ENCODE results near the gene RDH13.
A peak's percentile ranks its signal among the peaks of the same experiment; 100 is the strongest.
"Not testable (repeated sequence)": the region's sequence is repeated elsewhere in the genome, so short reads cannot be mapped to it uniquely, and the experiment has no call there.

The RDH13 gene

GRCh38 chr19:55075371-55075998 lies 12.5 kb upstream of the RDH13 start, which contains the start of gene EPS8L1:
Gene EPS8L1 (plus strand): TSS chr19:55075869. CDS start chr19:55076445, 576 bp downstream.
- no peak for DNase-seq

DNA sequence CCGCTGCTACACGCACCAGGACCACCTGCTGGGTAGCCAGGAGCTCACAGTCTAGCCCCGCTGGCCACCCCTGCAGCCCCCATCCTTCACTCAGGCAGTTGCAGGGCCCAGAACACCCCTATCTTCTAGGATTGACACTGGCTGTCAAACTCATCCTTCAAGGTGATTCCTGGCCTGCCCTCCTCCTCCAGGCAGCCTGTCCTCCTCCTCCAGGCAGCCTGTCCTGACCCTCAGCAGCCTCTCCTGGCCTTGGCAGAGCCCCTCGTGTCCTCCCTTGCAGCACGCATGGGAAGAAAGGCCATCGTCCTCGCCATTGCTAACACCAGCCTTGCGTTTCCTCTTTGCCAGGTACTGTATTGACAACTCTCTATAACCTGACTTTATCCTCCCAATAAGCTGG lies 9.0 kb upstream of the RDH13 start:
- DNase-seq: no peak

GRCh38 chr19:55071129-55071502 lies 8.2 kb upstream of the RDH13 start:
- no peak for DNase-seq

- DNase-seq: no peak
These were observed 7.6 kb upstream of the RDH13 start for GRCh38 chr19:55070466-55071128.

DNA sequence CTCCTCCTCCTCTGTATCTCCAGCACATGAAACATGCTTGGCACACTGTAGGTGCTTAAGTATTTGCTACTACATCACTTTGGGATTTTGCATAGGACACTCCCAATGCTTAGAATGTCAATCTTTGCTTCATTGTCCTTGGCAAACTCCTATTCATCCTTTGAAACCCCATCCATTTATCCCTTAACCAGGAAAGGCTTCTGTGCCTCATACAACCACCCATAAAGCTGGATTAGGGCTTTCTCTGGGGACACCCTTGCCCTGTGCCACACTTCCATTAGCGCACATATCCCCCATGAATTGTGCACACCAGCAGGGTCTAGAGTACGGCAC lies 6.9 kb upstream of the RDH13 start:
- DNase-seq: no peak

DNA sequence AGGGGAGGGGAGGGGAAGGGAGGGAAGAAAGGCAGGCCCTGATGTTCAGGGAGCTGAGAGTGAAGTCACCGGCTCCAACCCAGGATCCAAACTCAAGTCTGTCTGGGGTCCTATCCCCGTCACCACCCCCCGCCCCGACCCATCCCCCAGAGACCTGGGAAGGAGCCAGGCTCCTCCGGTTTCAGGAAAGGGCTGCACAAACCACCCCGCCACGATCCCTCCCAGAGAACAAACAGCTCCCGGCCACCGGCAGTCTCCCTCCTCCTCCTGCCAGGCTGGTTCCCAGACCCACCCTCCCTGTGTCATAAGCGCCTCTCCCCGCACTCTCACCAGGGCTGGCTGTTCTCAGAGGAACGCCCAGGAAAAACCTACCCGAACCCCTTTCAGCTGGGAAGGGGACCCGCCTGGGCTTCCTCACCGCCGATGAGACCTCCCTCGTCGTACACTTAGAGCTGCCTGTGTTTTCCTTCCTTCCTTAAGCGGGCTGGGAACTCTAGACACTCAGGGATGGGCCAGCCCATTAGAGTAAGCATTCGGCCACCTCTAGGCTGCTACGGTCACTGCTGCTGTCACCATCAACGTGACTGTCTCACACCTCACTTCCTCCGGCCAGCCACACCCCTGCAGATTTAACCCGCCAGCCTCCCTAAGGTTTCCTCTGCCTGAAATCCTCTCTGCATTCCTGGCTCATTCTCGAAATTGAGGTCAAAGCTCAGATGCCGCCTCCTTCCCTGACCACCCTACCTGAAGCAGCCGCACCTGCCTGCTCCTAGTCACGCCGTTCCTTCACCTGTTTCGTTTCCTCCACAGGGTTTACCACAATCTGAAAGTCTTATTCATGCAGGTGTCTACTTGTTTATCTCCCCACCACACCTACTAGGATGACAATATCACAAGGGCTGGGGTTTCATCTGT lies 6.3 kb upstream of the RDH13 start:
- peak; percentile 29 for DNase-seq

- no peak for DNase-seq
These were observed 4.9 kb upstream of the RDH13 start for GRCh38 chr19:55067869-55068268.

DNA sequence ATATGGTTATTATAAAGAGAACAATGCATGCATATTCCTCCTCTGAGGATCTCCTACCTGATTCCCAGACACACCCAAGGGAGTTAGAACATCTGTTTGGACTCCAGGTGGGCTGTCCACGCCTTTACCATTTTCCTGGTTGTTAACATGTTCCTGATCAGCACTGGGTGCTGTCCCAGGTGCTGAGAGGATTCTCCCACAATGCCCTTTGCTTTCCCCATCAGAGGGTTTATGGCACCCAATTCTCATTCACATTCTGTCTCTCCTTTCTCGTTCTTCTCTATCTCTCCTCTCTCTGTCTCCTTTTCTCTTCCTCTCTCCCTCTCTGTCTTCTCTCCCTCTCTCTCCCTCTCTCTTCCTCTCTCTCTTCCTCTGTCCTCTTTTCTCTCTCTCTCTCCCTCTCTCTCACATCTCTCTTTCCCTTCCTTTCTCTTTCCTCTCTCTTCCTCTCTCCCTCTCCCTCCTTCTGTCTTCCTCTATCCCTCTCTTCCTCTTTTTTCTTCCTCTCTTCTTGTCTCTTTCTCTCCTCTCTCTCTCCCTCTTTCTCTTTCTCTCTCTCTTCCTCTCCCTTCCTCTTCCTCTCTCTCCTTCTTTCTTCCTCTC lies 3.3 kb upstream of the RDH13 start:
- DNase-seq: no peak

DNA sequence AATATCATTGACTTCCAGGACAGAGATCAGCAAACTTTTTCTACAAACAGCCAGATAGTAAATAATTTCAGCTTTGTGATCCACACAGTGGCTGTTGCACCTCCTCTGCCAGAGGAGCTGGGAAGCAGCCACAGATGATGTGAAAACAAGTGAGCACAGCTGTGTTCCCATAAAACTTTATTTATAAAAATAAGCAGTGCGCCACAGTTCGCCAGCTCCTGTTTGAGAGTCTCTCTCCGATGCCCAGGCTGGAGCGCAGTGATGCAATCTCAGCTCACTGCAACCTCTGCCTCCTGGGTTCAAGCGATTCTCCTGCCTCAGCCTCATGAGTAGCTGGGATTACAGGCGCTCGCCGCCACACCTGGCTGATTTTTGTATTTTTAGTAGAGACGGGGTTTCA lies 2.6 kb upstream of the RDH13 start:
- DNase-seq: not testable (repeated sequence)

GRCh38 chr19:55063492-55063843 lies 520 bp upstream of the RDH13 start:
- DNase-seq: no peak

DNA sequence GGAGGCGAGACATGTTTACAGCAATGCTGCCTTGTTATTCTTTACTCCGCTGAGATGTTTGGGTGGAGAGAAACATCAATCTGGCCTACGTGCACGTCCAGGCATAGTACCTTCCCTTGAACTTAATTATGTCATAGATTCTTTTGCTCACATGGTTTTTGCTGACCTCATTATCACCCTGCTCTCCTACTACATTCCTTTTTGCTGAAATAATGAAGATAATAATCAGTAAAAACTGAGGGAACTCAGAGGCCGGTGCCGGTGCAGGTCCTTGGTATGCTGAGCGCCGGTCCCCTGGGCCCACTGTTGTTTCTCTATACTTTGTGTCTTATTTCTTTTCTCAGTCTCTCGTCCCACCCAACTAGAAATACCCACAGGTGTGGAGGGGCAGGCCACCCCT lies 2.7 kb downstream of the RDH13 start:
- DNase-seq: not testable (repeated sequence)

DNA sequence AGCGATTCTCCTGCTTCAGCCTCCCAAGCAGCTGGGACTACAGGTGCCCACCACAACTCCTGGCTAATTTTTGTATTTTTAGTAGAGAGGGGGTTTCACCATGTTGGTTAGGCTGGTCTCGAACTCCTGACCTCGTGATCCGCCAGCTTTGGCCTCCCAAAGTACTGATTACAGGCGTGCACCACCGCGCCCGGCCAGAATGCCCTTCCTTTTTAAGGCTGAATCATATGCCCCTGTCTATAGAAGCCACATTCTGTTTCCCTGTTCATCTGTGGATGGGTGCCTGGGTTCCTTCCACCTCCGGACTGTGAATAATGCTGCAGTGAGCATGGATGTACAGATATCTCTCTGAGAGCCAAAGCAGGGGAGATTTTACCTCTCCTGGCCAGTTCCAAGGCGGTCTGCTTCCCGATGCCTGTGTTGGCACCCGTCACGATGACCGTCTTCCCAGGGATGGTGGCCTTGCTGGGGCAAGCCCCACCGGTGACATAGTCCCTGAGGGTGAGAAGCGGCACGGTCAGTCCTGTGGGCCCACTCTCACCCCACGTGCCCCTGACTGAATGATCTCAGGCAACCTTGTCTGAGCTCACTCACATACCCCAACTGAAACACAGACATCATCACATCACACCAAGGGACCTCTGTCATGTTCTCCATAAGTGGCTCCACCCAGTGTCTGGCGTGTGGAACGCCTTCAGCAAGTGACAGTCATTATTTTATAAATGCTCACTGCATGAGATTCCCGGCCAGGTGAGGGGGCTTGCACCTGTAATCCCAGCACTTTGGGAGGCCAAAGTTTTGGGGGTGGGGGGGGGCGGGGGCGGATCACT lies 4.0 kb downstream of the RDH13 start:
- no peak for DNase-seq

DNA sequence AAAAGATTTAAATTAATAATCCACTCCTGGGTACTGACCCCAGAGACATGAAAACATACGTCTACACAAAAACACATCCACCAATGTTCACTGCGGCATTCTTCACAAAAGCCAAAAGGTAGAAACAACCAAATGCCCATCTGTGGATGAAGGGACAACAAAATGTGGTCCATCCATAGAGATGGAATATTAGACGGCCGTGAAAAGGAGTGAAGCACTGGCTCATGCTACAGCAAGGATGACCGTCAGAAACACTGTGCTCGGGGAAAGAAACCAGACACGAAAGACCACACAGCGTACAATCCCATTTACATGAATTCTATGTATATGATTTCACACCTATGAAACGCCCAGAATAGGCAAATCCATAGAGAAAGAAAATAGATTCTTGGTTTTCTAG lies 6.1 kb downstream of the RDH13 start:
- DNase-seq: no peak

- DNase-seq: no peak
These were observed 9.2 kb downstream of the RDH13 start for GRCh38 chr19:55053735-55054134.

GRCh38 chr19:55050749-55051532 lies 12.0 kb downstream of the RDH13 start:
- no peak for DNase-seq

DNA sequence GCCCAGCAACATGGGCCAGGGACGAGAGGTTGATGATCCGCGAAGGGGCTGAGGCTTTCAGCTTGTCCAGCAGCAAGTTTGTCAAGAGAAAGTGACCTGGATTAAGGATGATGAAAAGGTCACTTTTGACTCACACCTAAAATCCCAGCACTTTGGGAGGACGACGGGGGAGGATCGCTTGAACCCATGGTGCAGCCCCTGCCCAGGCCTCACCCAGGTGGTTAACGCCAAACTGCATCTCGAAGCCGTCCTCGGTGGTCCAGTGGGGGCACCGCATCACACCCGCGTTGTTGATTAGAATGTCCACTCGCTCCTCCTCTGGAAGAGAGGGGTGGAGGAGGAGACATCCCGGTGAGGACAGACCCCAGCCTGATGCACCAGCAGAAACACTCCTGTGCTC lies 14.5 kb downstream of the RDH13 start:
- no peak for DNase-seq

GRCh38 chr19:55047951-55048350 lies 15.0 kb downstream of the RDH13 start:
- DNase-seq: no peak

GRCh38 chr19:55046975-55047622 lies 15.8 kb downstream of the RDH13 start:
- DNase-seq: no peak

DNA sequence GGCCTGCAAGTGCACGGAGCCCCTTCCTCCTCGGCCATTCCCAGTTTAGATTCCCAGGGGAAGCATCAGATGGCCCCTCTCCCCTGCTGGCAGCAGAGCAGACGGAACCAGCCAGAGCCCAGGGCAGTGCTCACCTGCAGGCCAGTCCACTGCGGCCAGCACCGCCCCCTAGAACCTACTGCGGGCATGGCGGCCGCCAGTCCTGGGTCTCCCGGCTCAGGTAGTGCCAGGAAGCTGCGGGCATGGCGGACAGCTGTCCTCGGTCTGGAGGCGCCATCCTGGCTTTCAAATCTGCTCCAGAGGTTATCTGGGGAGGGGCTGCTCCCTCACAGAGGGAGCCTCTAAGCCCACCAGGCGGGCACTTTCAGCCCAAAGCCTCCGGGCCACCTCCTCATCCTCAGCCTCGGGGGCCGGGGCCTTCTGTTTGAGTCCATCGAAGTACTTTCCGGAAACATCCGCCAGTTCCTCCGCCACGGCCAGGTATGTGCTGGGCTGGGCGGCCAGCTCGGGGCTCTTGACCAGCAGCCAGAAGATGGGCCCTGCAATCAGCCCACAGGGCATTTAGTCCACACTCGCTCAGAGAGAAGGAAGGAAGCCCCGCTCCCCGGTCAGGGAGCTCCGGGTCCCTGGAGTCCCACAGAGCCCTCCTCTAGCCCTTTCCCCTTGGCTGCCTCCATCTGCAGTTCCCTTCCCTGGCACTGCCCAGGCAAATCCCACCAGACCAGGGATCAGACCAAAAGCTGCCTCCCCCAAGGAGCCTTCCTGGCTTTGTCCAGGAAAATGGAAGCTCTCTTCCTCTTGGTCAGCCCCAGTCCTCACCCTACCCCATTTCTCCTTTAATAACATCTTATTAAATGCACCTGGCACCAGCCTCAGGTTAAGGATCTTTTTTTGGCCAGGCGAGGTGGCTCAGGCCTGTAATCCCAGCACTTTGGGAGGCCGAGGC lies 17.9 kb downstream of the RDH13 start:
- no peak for DNase-seq

DNA sequence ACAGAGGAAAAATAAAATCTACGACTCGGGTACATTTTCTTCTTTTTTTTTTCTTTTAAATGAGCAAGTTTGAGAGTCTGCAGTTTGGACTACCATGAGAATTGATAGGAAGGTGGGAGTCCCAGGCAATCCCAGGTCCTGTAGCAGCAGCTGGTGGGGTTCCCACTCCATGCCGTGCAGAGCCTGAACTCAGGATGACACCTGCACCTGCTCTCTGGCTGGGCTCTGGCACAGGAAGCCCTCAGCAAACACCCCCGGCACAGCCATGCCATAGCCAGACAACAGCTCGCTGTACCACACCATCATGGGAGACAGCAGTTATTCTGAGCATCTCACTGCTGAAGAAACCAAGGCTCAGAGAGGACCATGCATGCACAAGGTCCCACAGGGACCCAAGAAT lies 18.7 kb downstream of the RDH13 start:
- DNase-seq: no peak

All from NCI-H345 (cell line).